ENCODE data around the gene CHGA.

Gene CHGA

GRCh38 chr14:92923744-92924103 is 774 bp downstream of the CHGA start:
- H3K4me3 ChIP-seq (ENCODE audit: low read depth, low read length) = no peak overlapping the region
- TF ChIP-seq, protein P1, sequence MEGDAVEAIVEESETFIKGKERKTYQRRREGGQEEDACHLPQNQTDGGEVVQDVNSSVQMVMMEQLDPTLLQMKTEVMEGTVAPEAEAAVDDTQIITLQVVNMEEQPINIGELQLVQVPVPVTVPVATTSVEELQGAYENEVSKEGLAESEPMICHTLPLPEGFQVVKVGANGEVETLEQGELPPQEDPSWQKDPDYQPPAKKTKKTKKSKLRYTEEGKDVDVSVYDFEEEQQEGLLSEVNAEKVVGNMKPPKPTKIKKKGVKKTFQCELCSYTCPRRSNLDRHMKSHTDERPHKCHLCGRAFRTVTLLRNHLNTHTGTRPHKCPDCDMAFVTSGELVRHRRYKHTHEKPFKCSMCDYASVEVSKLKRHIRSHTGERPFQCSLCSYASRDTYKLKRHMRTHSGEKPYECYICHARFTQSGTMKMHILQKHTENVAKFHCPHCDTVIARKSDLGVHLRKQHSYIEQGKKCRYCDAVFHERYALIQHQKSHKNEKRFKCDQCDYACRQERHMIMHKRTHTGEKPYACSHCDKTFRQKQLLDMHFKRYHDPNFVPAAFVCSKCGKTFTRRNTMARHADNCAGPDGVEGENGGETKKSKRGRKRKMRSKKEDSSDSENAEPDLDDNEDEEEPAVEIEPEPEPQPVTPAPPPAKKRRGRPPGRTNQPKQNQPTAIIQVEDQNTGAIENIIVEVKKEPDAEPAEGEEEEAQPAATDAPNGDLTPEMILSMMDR (IDR thresholded peaks at IDR 0.05; ENCODE audit: low read depth, low read length, missing control alignments) = no peak
- in situ Hi-C loops (cut with HindIII; ENCODE audit: low sequenced_read_pairs) = no loop called here
- no peak for DNase-seq (ENCODE audit: low read depth)

- no peak for DNase-seq (ENCODE audit: low read depth)
- no peak overlapping the region for H3K4me3 ChIP-seq (ENCODE audit: low read depth, low read length)
- in situ Hi-C loops (cut with HindIII; ENCODE audit: low sequenced_read_pairs) = no loop called here
- TF ChIP-seq, protein P1 (IDR thresholded peaks at IDR 0.05; ENCODE audit: low read depth, low read length, missing control alignments) = no peak
Observed at GRCh38 chr14:92924247-92924646, 1.3 kb downstream of the CHGA start.

GRCh38 chr14:92925446-92925845 is 2.5 kb downstream of the CHGA start:
- no peak for DNase-seq (ENCODE audit: low read depth)
- H3K4me3 ChIP-seq (ENCODE audit: low read depth, low read length) = no peak overlapping the region
- TF ChIP-seq, protein P1 (IDR thresholded peaks at IDR 0.05; ENCODE audit: low read depth, low read length, missing control alignments) = no peak
- in situ Hi-C loops (cut with HindIII; ENCODE audit: low sequenced_read_pairs) = no loop called here

GRCh38 chr14:92926180-92926845 is 3.4 kb downstream of the CHGA start:
- in situ Hi-C loops (cut with HindIII; ENCODE audit: low sequenced_read_pairs) = no loop called here
- H3K4me3 ChIP-seq (ENCODE audit: low read depth, low read length) = no peak overlapping the region
- TF ChIP-seq, protein P1 (IDR thresholded peaks at IDR 0.05; ENCODE audit: low read depth, low read length, missing control alignments) = no peak
- DNase-seq (ENCODE audit: low read depth) = no peak

DNA sequence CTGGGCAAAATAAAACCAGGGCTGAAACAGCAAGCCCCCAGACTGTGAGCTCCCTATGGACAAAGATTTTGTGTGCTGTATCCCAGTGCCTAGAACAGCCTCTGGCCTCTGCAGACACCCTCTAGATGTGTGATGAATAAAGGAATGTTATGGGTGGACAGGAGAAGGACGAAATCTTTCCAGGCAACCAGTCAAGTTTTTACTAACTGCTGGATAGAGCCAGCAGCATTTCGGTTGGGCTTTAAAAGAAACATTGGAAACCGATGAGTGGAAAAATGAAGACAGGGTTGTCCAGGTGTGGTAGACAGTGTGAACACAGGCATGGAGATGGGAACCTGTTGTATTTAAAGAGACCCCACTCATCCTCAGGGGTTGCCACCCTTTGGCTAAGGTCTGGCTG is 4.0 kb downstream of the CHGA start:
- DNase-seq (ENCODE audit: low read depth) = no peak
- H3K4me3 ChIP-seq (ENCODE audit: low read depth, low read length) = no peak overlapping the region
- TF ChIP-seq, protein P1 (IDR thresholded peaks at IDR 0.05; ENCODE audit: low read depth, low read length, missing control alignments) = no peak
- in situ Hi-C loops (cut with HindIII; ENCODE audit: low sequenced_read_pairs) = no loop called here

DNA sequence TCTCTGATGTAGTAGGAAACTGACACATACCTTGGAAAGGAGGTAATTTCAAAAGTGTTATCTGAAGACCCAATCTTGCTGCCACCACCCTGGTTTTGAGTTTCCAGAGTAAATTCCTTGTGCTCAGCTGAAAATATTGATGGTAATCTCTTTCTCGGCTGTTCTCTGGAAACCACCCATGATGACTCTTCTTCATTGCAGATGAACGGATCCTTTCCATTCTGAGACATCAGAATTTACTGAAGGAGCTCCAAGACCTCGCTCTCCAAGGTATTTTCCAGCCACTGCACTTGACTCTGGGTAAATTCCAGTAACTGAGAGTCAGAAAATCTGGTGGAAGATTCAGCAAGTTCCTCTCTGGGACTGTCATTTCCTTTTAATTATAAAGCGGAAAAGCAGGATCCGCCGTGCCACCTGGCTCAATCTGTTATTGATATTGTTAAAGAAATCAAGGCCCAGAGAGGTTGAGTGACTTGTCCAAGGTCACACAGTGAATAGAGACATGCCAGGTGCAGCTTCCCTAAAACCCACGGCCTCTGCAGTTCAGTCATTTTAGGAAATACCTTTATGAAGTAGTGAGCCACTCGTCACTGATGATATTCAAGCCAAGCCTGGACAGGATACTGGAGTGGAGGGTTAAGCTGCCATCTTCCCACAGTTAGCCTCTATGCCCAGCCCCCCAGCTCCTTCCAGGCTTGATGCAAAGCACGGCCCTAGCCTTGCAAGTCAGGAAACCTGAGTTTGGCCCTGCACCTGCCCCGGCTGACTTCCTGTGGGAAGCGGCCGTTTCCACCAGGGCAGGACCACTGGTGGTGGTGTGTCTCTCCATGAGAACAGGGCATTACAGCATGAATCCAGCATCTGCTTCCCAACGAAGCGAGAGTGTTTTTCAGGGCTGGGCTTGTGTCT is 4.7 kb downstream of the CHGA start:
- in situ Hi-C loops (cut with HindIII; ENCODE audit: low sequenced_read_pairs) = no loop called here
- TF ChIP-seq, protein P1 (IDR thresholded peaks at IDR 0.05; ENCODE audit: low read depth, low read length, missing control alignments) = no peak
- no peak overlapping the region for H3K4me3 ChIP-seq (ENCODE audit: low read depth, low read length)
- DNase-seq (ENCODE audit: low read depth) = no peak
